Fibroblast of peridontal ligament (primary cell): ENCODE measurements around the gene FAM83C.

Experiments used
- DNase-seq: peaks from one replicate; pipeline ENCODE4 v3.0.0-alpha.2; 2010; ENCODE audit errors: extremely low read depth

The FAM83C gene

GRCh38 chr20:35291654-35292503 lies at the start of gene FAM83C:
TSS of gene FAM83C (minus strand) at chr20:35292425. CDS start at chr20:35292304, 121 bp downstream.
- DNase-seq, result no peak

GRCh38 chr20:35341366-35342028 lies 49.3 kb upstream of the FAM83C start:
- DNase-seq, result no peak

DNA sequence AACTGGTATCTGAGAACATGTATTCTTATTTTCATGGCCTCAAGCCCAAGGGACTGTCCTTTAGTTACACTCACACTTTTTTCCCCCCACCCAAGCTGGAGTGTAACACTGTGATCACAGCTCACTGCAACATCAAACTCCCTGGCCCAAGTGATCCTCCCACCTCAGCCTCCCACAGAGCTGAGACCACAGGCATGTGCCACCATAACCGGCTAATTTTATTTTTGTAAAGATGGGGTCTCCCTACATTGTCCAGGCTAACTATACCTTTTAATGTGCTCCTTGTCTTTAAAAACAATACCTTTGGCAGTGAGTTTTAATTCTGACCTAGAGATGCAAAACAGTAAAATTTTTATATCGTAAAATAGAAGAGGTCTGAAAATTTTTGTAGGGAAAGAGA lies 48.2 kb upstream of the FAM83C start:
- no peak for DNase-seq

DNA sequence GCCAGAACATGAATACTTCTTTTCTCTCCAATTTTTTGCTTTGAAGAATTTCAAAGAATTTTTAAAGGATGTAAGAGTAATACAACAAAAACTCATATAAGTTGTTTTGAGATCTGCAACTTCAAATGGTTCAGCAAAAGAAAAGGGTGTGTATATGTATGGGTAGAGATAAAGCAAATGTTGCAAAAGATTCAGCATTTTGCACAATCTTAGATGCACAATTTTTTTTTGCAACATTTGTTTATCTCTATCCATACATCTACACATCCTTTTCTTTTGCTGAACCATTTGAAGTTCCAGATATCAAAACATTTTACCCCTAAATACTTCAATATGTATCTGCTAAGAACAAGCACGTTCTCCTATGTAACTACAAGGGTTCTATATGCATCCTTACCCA lies 47.4 kb upstream of the FAM83C start:
- DNase-seq, result no peak

- DNase-seq, result peak; percentile 98
These were observed 46.8 kb upstream of the FAM83C start for GRCh38 chr20:35339007-35339406.

- peak; percentile 68 for DNase-seq
These were observed 42.3 kb upstream of the FAM83C start for GRCh38 chr20:35334311-35335101.

DNA sequence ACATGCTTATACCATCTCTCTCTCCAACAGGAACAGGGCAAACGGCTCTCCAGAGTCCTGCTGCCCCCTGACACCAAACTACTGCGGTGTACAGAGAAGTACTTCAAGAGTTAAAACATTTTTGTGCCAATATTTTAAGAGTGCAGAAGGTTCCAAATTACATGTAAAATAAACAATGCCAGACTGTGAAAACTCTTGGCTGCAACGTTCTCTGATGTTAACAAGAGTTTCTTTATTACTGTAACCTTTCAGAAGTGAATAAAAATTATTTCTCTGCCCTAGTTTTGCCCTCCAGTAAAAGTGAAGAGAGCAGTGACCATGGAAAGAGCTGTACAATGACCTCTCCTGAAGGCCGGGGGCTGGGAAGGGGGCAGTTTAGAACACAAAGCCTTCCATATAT lies 41.4 kb upstream of the FAM83C start:
- DNase-seq, result peak; percentile 58

DNA sequence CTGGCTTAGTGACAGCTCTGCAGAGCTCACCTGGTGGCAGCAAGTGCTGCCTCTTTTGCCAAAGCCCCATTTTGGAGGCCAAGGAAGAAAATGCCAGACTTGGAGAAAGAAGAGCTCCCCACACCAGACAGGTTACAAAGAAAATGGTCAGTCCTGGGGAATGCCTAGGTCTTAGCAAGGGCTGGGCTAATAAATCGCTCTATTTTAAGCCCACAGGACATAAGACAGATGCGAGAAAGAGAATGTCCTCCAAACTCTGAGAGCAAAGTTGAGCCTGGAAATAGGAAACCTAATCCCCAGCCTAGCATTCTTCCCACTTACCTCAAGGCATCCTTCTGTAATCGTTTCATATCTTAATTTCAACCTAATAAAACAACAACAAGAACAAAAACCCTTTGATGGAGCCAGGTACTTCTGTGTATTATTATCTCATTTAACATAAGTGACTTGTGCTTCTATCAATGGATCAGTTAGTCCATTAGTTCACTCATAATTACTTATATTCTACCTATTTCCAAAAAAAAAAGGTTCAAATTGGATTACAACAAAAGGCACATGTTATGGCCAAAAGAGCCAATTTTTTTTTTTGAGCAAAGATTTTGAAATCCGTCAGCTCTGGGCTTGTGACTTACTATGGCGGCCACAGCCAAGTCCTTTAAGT lies 40.4 kb upstream of the FAM83C start:
- no peak for DNase-seq

- no peak for DNase-seq
These were observed 37.4 kb upstream of the FAM83C start for GRCh38 chr20:35329435-35330139.

GRCh38 chr20:35328689-35329088 lies 36.5 kb upstream of the FAM83C start:
- DNase-seq, result no peak

DNA sequence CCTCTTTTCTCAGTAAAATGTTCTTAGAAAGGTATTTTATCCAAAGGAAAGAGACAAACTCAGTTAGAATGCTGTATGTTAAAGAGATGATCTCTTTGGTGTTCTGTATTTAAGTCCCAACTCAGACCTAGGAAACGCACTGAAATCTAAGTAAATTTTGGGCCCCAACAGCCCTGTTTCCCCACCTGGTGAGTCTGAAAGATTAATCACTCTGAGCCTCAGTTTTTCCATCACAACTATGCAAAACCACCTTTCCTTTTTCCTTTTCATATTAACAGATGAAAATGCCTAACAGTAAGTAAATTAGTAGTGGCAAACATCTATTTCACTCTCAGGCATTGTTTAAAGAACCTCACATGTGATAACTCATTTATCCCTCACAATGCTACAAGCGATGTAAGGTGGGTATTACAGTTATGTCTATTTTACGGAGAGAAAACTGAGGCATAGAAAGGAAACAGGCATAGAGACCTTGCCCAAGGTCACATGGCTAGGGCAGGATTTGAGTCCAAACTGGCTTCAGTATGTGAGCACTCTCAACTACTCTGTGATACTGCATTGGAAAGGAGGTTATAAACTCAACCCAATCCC lies 36.0 kb upstream of the FAM83C start:
- DNase-seq, result no peak

GRCh38 chr20:35327074-35327976 lies 35.1 kb upstream of the FAM83C start:
- no peak for DNase-seq

GRCh38 chr20:35326740-35327073 lies 34.5 kb upstream of the FAM83C start:
- DNase-seq, result no peak

DNA sequence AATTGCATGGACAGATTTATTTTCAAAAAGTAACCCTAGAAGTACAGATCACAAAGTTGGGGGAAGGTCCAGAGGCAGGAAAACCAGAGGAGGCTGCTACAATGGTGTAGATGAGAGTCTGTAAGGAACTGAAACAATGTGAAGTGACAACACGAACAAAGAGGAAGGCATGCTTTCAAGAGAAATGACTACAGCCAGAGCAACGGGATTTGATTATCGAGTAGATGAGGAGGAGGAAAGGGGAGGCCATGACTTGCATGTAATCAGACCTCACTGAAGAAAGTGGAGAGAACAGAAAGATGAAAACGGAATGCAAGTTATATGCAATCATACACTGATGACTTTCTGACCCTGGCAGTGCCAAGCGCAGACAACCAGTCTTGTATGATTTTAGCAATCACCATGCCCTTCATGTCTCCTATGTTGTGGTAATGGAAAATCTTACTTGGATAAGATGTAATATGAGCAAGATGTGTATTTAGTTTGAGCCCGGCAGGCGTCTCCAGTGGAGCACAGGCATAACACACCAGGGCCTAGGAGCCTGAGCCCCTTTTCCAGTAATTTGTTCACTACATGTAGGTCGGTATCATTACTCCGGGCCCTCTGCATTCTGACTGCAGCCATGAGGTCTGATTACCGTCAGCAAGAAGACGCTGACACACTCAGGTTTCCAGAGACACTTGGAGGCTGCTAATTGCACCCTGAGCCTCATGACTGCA lies 34.0 kb upstream of the FAM83C start:
- peak; percentile 76 for DNase-seq

- DNase-seq, result no peak
These were observed 33.2 kb upstream of the FAM83C start for GRCh38 chr20:35325401-35325800.

GRCh38 chr20:35320396-35321126 lies 28.3 kb upstream of the FAM83C start:
- peak; percentile 53 for DNase-seq

- DNase-seq, result peak; percentile 43
These were observed 27.6 kb upstream of the FAM83C start for GRCh38 chr20:35319871-35320197.

DNA sequence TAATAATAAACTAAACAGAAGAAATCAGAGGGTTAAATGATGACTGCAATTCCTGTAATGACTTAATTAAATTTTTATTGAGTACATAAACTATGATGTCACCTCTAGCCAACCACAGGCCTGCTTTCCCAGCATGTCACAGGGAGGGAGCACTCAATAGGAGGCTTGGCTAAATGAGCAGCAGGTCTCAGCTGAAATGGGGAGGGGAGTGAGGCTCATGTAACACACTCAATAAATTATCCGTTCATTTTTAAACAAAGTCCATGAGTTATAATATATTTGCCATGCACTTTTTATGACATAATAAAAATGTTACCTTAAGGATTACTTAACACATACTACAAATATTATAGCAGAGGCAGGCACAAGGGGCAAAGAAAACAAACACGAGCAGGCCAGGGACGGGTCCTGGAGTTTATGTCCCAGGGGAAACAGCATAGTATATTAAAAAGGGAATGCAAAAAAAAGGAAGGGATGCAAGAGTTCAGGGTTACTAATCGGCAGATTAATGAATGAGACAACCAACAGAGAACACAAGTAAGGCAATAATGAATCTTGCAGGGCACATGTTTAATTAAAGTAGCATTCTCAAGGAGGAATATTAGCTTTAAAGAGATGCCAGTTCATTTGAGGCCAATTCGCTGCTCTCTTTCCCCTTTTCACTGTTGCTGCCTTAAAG lies 27.1 kb upstream of the FAM83C start:
- DNase-seq, result no peak
